ENCODE measurements around the gene NHERF2. TPM values are rescaled to one million over a fixed set of nuclear protein-coding genes. Genes with fewer than 3 reads are reported as not detected.
A peak's percentile ranks its signal among the peaks of the same experiment; 100 is the strongest.

The NHERF2 gene
- total and polyA plus RNA-seq, 2 experiments from 2014 or later = 12.0 to 16.5 TPM

DNA sequence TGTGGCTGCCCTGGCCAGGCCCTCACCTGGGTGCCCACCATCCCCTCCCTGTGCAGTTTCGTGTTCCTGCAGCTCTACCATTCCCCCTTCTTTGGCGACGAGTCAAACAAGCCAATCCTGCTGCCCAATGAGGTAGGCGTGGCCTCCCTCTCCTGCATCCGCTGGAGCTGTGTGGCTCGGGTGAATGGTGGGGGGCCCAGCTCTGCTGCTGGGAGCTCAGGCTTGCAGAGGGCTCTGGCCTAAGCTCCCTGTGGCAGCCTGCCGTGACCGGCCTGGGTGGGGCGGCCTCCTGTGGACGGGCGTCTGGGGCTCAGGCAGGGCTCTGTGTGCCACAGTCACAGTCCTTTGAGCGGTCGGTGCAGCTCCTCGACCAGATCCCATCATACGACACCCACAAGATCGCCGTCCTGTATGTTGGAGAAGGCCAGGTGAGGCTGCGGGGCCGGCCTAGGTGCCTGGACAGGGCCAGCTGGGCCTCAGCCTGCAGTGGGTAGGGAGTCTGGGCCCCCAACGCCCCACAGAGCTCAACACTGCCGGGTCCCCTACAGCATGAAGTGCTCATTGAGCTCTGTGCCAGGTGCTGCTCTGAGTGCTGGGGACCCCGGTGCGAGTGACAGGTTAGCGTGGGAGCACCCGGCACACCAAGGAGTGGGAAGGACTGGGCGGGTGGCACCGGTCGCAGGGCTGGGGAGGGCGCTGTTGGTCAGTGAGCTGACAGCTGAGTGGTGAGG, 58.4 kb downstream of the NHERF2 start (continued):
- no peak for TF ChIP-seq POLR2AphosphoS5 (IDR thresholded peaks at IDR 0.05; ENCODE audit: low read depth)
- no peak for TF ChIP-seq NANOG (IDR thresholded peaks at IDR 0.05; ENCODE audit: borderline replicate concordance)
- TF ChIP-seq, protein P1, sequence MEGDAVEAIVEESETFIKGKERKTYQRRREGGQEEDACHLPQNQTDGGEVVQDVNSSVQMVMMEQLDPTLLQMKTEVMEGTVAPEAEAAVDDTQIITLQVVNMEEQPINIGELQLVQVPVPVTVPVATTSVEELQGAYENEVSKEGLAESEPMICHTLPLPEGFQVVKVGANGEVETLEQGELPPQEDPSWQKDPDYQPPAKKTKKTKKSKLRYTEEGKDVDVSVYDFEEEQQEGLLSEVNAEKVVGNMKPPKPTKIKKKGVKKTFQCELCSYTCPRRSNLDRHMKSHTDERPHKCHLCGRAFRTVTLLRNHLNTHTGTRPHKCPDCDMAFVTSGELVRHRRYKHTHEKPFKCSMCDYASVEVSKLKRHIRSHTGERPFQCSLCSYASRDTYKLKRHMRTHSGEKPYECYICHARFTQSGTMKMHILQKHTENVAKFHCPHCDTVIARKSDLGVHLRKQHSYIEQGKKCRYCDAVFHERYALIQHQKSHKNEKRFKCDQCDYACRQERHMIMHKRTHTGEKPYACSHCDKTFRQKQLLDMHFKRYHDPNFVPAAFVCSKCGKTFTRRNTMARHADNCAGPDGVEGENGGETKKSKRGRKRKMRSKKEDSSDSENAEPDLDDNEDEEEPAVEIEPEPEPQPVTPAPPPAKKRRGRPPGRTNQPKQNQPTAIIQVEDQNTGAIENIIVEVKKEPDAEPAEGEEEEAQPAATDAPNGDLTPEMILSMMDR (conservative IDR thresholded peaks at IDR 0.05; ENCODE audit: low read depth in 2 of 2) = no peak
- no peak for TF ChIP-seq JUNB (IDR thresholded peaks at IDR 0.05; ENCODE audit: unreplicated experiment)
- TF ChIP-seq, protein P2, sequence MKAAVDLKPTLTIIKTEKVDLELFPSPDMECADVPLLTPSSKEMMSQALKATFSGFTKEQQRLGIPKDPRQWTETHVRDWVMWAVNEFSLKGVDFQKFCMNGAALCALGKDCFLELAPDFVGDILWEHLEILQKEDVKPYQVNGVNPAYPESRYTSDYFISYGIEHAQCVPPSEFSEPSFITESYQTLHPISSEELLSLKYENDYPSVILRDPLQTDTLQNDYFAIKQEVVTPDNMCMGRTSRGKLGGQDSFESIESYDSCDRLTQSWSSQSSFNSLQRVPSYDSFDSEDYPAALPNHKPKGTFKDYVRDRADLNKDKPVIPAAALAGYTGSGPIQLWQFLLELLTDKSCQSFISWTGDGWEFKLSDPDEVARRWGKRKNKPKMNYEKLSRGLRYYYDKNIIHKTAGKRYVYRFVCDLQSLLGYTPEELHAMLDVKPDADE (IDR thresholded peaks at IDR 0.05) = no peak
- TF ChIP-seq EZH2phosphoT487 (IDR thresholded peaks at IDR 0.05; ENCODE audit: unreplicated experiment) = no peak

DNA sequence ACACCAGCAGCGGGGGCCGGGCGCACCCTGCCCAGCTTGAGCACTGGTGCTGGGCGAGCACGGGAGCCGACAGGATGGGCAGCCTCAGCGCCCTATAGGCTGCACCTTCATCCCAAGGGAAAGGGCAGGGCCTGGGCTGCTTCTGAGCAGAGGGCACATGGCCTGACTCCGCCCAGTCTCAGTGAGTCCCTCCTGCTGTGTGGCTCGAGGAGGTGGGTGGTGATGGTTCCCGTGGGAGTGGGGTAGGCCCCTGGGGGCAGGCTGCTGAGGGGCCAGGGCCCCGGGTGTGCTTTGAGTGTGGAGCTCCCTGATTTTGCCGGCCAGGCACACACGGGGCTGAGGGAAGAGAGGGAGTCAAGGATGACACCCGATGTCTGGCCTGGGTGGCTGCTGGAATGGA, 59.0 kb downstream of the NHERF2 start:
- ATAC-seq (peak; percentile 5; the same call in 1 of the 3 replicates), DNase-seq (ENCODE audit: low spot score) (no peak)
- H3K36me3 Mint-ChIP-seq (ENCODE audit: low read depth) = peaks cover 8% of the 10 kb centered on the region; the same call in 2 of the 3 replicates
- Histone ChIP-seq H3F3A (replicated peaks; ENCODE audit: low read depth) (peaks cover 7% of the 10 kb centered on the region; the same call in 1 of the 2 replicates), H3K9me2 (ENCODE audit: insufficient read depth) (no peaks in the 10 kb centered on the region), H3K4me2 (no peak overlapping the region), H3K27me3 (ENCODE audit: insufficient read depth) (no peaks in the 10 kb centered on the region), H3K36me3 (ENCODE audit: insufficient read depth) (no peaks in the 10 kb centered on the region), H3K4me1 (ENCODE audit: insufficient read depth) (no peaks in the 10 kb centered on the region), H2AFZ (no peak overlapping the region), H3K4me3 (no peak overlapping the region), H3K79me2 (replicated peaks; ENCODE audit: insufficient read depth) (no peaks in the 10 kb centered on the region), H4K20me1 (replicated peaks; ENCODE audit: insufficient read depth) (no peaks in the 10 kb centered on the region), H3K27ac (ENCODE audit: low read depth) (0 out of 2 replicates have a peak overlapping the region, but pooled peaks have one; percentile 9)
- no peak for TF ChIP-seq POLR2AphosphoS5 (IDR thresholded peaks at IDR 0.05; ENCODE audit: low read depth)
- no peak overlapping the region for H3K4me3 Mint-ChIP-seq
- H3K4me1 Mint-ChIP-seq = no peaks in the 10 kb centered on the region
- H3K27me3 Mint-ChIP-seq (ENCODE audit: insufficient read depth, low read depth, poor library complexity) = peaks cover 9% of the 10 kb centered on the region
- no peaks in the 10 kb centered on the region for H3K9me3 Mint-ChIP-seq
- no peak overlapping the region for H3K27ac Mint-ChIP-seq

DNA sequence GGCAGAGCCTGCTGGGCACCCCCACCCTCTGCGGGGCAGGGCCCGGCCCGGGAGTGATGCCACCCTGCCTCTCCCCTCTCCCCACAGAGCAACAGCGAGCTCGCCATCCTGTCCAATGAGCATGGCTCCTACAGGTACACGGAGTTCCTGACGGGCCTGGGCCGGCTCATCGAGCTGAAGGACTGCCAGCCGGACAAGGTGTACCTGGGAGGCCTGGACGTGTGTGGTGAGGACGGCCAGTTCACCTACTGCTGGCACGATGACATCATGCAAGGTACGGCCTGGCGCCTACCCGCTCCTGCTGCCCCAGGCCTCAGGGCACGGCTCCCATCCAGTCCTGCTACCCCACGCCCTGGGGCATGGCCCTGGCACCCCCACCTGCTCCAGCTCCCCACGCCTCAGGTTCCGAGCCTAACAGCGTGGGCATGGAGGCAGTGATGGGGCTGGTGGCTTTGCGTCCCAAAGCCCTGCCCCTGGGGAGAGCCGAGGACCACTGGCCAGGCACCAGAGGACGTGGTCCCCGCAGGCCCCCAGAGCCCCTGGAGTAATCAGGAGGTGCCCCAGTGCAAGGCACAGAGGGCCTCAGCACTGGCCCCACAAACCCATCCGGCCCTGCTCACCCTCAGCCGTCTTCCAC, 59.5 kb downstream of the NHERF2 start:
- Histone ChIP-seq H3K79me2 (replicated peaks; ENCODE audit: insufficient read depth) (no peaks in the 10 kb centered on the region), H3K27me3 (ENCODE audit: insufficient read depth) (no peaks in the 10 kb centered on the region), H3K4me2 (no peak overlapping the region), H2AFZ (no peak overlapping the region), H4K20me1 (replicated peaks; ENCODE audit: insufficient read depth) (no peaks in the 10 kb centered on the region), H3K4me1 (ENCODE audit: insufficient read depth) (no peaks in the 10 kb centered on the region), H3K36me3 (ENCODE audit: insufficient read depth) (no peaks in the 10 kb centered on the region), H3K4me3 (no peak overlapping the region), H3K9me2 (ENCODE audit: insufficient read depth) (no peaks in the 10 kb centered on the region), H3F3A (replicated peaks; ENCODE audit: low read depth) (peaks cover 7% of the 10 kb centered on the region; the same call in 1 of the 2 replicates), H3K27ac (ENCODE audit: low read depth) (0 out of 2 replicates have a peak overlapping the region, but pooled peaks have one; percentile 9)
- Mint-ChIP-seq H3K4me3 (no peak overlapping the region), H3K4me1 (no peaks in the 10 kb centered on the region), H3K27ac (no peak overlapping the region), H3K36me3 (ENCODE audit: low read depth) (peaks cover 8% of the 10 kb centered on the region; the same call in 2 of the 3 replicates), H3K27me3 (ENCODE audit: insufficient read depth, low read depth, poor library complexity) (peaks cover 10% of the 10 kb centered on the region), H3K9me3 (no peaks in the 10 kb centered on the region)
- no peak for DNase-seq (ENCODE audit: low spot score)
- ATAC-seq = no peak
- no peak for TF ChIP-seq ZNF114 (CRISPR knock-in tag; IDR thresholded peaks at IDR 0.05)
- no peak for TF ChIP-seq JUNB (IDR thresholded peaks at IDR 0.05; ENCODE audit: unreplicated experiment)
- no peak for TF ChIP-seq EZH2 (IDR thresholded peaks at IDR 0.05; ENCODE audit: low read depth, unreplicated experiment)
- TF ChIP-seq, protein P1 (conservative IDR thresholded peaks at IDR 0.05; ENCODE audit: low read depth in 2 of 2) = no peak
